GM21367 (cell line): Measurements from ENCODE around the gene SMG5.

Experiments
- ATAC-seq: cut with Tn5 transposase; IDR thresholded peaks from one replicate; pipeline ENCODE4 v1.9.1; 2021; ENCODE audit not compliant: unreplicated experiment

The SMG5 gene

DNA sequence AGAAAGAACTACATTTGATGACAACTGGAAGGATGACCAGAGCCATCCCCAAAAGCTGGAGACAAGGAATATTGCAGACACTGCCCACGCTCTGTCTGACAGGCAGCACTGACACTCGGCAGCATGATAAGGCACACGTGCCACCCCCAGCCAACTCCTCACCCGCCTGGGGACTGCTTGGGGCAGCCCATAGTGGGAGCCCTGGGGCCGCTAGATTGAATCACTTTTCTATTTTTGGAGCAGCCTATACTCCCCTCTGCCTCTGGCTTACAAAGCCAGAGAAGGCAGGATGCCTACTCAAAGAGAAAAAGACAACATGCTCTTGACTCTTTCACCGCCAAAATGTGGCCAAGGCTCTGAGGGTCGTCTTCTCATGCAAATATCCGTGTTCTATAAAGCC is 1.3 kb downstream of the SMG5 start:
- no peak for ATAC-seq

DNA sequence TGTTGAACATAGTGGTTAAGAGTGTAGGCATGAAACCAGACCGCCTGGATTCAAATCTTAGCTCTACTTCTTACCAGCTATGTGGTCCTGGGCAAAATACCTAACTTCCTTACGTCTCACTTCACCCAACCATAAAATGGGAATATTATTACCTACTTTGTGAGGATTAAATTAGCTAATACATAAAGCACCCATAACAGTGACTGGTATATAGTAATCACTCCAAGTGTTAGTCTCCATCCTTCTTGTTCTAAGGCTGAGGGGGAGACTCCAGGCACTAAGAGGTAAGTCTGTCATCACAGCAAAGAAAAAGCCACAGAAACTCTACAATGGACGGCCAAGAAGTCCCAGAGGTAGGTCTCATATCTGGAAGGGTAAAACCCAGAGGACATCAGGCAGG is 2.8 kb downstream of the SMG5 start:
- no peak for ATAC-seq

DNA sequence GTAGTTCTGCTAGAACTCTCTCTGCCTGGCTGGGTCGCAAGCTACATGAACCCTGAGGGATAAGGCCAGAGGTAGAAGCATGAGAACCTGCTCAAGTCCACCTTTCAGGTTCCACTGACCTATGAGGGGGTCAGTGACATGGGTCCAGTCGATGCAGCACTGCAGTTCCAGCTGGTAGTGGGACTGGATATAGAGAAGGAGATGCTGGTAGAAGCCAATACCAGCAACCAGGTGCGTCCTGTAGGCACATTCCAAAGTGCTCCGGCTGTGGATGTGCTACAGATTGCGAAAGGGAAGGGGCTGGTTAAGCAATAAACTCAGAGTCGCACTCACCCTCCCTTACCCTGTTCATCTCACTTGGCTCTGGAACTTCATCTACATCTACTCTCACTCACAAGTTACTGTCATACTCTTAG is 5.7 kb downstream of the SMG5 start:
- ATAC-seq = no peak

DNA sequence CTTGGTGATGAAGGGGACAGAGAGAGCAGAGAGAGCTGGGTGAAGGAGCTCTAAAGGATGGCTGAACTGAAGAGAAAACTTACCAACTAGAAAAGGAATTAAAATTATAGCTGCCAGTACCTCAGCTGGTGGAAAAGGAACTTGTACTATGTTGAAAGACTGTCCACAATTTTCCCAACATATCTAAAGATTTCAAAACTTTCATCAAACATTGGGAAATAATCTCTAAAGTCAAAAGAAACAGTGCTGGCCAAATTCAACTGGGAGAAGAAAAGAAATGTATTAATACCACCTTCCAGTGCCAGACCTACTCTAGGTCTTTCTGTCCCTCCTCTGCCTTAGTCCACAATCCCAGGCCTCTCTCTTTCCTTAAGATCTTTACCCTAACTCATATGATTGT is 6.1 kb downstream of the SMG5 start:
- no peak for ATAC-seq

DNA sequence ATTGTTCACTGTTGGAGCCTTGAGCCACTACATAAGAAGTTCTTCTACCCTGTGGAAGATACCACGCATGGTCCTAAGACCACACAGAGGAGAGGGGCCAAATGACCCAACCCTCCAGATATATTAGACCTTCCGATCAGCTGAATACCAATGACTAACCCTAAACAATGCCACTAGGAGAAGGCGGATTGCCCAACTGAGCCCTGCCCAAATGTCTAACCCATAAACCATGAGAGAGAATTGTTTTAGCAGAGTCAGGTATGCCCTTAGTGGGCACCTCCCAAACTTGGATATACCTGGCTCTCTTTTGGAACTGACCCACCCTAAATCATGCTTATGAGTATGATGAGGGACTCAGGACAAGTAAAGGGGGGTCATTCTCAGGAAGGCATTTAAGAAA is 12.3 kb downstream of the SMG5 start:
- ATAC-seq = no peak

DNA sequence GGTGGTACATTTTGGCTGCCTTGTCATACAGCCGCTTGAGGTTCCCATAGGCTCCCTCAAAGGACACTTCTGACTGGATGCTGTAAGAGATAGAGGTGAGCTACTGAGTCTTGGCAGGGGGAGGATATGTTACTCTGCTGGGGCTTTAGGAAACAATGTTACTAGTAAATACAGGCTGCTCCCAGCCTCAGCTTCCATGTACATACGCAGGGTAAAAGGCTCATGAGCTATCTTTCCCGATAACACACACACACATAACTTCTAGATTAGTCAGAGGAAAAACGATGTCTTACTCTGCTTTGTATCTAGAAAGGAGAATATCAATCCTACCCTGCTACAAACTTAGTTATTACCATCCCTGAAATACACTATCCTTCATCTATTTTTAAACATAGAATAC is 14.3 kb downstream of the SMG5 start:
- ATAC-seq = no peak

DNA sequence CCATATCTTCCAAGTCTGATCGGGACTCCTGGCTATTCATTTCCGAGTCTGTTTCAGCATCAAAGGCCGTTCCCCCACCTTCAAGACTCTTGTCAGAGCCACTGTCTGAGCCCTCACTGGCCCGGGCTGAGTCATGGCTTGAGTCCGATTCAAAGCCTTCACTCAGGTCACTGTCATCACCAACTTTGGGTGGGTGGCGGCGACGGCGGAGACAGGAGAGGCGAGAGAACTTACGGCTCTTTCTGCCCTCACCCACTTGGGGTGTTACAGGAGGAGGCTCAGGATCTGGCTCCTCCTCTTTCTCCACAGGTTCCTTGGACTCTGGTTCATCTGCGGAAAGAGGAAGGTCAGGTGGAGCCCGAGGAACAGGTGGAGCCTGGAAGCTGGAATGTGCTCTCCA is 16.6 kb downstream of the SMG5 start:
- ATAC-seq = no peak

DNA sequence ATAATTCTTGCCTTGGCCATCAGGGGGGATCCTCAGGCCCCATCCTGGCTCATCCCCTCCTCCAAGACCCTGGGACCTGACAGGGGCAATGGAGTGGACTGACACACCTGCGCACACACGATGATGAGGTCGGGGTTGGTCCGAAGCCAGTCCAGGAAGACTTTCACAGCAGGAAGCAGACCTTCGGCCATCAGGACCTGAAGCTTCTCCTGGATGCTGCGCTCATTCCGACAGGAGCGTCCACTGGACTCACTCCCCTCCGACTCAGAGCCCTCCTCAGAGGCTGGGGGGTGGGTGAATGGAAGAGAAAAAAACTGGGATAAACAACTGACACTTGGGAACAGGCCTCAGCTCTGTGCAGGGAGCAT is 19.4 kb downstream of the SMG5 start:
- no peak for ATAC-seq

DNA sequence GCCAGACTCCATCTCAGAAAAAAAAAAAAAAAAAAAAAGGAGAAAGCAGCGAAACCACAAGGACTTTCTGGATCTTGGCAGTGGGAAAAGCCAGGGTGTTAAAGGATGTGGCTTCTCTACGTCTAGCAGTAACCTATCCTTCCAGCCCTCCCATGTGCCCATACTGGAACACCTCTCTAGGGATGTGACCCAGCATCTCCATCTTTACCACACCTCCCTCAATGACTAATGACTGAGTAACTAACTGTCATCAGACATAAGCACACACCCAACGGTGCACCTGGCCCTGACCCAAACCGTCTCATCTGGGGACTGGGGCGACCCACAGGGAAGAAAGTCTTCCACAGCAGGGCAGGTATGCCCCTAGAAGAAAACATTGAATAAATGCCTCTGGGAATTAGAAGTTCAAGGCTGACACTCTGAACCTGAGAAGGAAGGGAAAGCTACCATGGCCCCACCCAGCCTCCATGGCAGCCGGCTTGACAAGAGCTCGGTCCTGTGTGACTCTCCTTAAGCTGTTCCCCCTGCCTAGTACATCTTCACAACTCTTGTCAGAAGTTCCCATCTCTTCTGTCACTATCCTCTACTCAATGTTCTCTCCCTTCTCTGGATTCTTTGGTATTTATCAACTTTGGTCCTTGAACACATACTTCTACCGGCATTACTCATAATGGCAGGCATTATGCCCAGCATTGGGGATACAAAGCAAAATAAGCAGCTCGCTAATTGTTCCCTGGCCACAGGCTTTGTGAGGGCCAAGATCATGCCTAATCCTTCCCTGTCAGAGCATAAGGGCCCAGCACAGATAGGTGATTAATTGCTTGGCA is 20.0 kb downstream of the SMG5 start:
- ATAC-seq = no peak

DNA sequence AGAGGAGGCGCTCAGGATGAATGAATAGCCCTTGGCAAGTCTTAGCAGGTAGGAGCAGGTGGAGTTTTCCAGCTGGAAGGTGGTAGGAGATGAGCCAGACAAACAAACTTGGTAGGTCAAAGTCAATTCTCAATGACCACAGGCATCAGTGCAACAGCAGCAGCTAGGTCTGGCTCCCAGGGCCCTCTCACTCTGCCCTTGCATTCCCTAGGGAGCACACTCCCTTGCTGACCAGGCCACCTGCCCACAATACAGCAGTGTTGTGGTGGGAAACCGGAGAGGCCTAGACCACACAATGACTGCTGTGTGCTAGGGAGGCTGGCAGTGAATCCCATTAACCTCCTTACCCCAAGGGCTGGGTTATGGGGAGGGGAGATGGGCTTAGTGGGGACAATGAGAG is 21.7 kb downstream of the SMG5 start:
- no peak for ATAC-seq

DNA sequence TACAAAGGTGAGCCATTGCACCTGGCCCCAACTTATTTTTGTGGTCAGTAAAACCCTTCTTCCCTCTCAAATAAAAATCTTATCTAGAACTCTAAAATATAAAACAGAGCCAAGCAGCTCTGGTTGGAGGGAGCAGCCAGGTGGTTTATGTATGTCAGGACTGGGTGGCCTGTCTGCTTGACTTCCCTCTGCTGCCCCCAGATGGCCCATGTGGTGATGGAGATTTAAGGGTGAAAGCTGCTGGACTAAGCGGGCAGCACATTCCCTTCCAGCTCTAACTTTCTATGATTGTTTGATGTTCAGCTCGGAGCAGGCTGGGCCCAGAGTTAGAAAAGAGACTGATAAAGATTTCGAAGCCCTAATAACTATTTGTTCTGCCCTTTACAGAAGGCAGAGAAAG is 22.8 kb downstream of the SMG5 start:
- ATAC-seq = no peak

DNA sequence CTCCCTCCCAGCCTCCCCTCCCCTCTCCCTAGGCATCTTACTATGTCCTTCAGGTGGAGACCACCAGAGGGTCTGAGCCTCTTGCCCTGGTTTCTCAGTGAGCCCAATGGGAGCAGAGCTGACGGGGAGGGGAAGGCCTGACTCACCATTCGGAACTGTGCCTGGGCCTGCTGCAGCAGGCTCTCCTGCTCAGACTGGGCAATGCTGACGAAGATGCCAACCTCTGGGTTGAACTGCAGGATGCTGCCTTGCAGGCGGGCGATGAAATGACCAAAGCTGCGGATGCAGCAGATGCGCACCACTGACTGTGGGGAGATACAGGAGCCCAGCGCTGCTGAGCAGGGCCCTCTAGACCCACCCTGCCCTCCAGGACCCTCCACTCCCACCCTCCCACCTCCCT is 23.8 kb downstream of the SMG5 start:
- no peak for ATAC-seq

DNA sequence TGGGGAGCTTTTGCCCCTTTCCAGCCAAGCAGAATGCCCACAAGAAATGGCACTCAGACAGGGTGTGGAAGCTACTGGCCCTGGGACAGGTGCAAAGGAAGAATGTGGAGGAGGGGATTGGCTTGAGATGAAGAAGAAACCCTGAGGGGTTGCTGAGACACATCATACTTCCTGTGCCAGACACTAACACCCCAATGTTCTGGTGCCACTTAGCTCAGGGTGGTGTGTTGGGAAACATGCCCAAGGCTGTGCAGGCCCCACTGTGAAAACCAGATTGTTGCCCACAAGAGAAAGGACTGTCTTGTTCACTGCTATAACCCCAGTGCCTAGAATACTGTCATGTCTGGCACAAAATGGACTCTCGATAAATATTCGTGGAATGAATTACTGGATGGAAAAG is 24.9 kb downstream of the SMG5 start:
- no peak for ATAC-seq

DNA sequence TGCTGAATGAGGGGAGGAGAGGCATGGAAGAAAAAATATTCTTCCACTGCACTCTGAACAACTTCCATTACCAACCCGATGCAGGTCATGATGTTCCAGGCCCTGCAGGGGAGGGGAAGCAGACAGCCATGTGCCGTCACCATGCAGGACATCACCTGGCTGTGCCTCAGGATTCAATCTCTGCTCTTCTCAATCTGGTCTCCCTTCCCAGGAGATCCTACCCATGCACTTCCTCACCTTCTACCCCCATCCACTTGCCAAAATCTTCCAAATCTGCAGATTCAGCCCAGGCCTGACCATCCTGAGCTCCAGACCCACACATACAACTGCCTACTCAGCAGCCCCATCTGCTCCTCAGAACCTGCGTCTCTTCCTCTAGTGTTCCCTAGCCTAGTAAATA is 29.0 kb downstream of the SMG5 start:
- no peak for ATAC-seq

DNA sequence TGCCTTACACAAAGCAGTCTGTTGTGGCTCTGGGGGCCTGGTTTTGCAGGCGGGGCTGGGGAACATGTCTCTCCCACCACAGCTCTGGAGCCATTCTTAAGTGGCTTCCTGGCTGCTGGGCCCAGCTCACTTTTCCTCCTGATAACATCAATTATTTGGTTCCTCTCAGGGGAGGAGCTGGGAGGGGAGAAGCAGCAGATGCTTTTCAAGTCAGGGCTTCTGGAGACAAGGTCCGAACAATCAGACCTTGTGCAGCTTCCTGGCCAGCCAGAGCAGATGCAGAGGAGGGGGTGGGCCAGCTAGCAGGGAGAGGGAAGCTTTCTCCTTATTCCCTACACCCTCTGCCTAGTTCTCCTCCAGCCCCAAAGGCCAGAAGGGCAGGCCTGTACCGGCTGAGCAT is 31.1 kb downstream of the SMG5 start:
- no peak for ATAC-seq

DNA sequence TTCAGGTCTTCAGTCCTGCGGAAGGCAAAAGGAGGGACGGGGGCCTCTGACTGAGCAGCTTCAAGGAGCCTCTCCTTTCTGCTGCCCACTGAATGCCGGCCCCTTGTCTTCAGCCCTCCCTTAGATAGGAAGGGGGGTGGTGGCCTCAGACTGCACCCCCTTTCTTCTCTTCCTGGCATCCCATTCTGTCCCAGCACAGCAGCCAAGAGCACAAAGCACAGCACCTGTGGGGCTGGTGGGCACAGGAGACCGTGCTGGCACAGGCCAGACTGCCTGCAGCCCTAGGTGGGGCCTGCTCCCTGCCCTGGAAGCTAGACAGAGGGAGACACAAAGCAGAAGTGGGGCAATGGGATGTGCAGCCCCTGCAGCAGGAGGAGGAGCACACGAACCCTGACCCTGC is 33.0 kb downstream of the SMG5 start:
- ATAC-seq = no peak

DNA sequence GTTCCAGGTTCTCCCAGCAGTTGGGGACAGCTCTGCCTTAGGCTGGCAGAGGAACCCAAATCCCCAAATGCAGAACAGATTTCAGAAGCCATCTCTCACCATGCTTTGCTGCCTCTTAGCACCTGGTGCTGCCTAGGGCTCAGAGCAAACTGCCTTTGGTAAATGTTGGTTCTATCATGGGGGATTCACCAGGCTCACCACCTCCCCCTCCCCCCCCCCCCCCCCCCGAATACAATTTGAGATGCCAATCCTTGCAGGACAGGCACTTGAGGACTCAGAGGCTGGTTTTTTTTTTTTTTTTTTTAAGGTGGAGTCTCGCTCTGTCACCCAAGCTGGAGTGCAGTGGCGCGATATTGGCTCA is 34.3 kb downstream of the SMG5 start:
- ATAC-seq = no peak

DNA sequence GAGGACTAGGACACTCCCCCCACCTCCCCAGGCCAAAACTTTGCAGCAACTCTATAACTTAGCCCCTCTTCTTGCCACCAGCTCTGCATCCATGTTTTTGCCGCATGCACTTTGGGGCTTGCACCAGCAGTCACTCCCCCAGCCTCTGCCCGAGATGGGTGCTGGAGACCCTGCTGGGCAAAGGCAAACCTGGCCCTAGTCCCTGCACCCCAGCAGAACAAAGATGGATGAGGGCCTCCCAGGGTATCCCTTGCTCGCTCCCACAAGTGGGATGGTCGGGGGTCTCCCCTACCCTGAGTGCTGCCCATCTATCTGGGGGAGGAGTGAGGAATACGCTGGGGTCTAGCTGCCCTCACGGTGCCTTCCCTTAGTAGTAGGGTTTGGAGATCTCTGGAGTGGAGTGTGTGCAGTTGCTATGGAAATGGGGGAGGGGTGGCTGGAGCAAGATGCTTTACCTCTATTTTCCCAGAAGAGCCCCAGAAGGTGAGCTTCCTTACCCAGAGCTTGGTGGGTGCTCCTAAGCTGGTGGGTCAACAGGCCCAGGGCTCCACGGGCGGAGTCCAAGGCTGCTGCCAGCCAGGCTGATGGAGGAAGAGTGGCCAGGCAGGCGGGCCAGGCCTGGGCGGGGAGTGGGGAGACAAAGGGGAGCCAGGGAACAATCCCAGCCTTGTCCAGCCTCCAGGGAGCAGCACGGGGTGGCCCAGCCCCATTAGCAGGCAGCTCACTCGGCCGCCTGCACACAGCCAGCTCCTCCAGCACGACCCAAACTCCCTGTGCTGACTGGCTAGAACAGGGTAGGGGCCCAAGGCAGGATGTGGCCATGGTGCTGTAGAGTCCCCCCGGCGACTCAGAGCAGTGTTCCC is 34.9 kb downstream of the SMG5 start, which contains the start of gene PAQR6:
PAQR6 (minus strand) TSS at position 597 of the 863 bp plus-strand sequence. CDS start 1,325 bp downstream, outside the sequence.
- no peak for ATAC-seq

DNA sequence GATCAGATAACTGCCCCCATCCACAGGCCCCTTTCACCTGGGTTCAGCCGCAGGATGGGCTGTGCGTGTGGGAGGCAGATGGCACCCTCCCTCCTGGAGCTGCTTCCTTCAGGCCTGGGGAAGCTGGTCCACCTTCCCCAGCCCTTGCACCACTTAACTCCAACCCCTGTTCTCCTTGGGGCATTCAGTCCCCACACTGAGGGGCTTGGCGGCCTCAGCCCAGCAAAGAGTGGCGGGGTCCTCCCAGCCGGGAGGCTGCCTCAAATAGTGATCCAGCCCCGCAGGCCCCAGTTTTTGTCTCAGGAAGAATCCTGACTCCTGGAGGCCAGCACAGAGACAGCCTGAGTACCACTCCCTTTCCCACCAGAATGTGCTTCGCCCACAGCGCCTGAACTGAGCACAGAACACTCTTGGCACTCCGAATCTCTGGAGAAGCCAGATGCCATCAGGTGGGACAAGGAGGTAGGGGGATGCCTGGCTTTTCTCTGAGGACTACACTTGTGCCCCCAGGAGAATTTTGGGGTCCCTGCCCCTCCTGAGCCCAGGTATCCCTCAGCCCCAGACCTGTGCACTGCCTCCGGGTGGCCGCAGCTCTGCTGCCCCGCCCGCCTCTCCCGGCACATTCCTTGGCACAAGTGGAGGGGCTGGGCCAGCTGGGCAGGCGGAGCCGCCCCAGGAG is 35.7 kb downstream of the SMG5 start:
- no peak for ATAC-seq

DNA sequence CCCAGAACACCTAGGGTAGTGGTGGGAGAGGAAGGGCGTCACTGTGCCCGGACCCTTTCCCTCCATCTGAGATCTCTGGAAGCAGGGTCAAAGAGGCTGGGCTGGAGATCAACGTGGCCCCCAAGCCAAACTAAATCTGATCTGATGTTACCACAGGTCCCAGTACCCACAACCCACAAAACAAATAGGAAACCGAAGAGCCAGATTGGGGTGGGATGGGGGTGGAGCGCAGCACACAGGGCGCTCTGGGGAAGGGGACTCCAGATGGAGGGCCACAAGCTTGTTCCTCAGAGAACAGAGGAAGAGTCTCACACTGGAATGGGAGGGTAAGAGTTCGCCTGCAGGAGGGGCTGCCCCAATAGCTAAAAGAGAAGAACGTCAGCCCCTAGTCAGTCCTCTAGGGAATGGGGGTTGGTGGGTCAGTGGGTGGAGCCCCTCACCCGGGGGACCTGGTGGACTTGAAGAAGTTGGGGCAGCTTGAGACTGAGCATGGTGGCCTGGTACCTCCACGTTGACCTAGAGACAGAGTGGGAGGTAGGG is 36.3 kb downstream of the SMG5 start:
- ATAC-seq = no peak

DNA sequence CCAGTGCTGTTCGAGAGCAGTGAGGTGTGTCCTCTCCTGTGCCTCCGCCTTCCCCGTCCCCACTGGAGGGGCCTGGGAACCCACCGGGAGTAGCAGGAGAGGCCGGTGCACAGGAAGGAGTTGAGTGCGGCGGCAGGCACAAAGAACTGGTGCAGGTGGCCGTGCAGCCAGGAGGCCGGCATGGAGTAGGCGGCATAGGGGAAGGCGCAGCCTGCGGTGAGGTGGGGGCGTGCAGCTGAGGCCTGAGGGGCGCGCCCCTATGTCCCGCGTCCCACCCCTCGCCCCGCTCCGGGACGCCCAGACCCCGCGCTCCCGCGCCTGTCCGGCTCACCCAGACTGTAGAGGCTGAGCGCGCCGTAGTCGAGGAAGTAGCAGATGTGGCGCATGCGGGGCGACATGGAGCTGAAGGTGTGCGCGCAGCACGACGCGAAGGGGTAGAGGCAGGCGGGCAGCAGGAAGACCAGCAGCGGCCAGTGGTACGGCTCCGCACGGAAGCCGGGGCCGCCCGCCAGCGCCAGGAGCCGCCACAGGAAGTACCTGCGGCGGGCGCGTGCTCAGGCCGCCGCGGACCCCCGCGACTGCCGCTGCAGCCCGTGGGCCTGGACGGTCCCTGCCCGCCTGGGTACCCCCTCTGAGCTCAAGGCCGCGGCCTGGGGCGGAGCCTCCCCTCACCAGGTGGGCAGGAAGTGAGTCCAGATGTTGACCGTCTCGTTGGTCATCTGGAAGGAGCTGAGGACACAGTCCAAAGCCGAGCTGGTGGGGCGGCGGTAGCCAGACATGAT is 37.0 kb downstream of the SMG5 start:
- no peak for ATAC-seq
